OCI-LY3 (cell line): ENCODE data around the gene GRAMD1A.

Experiments used
- H2AFZ ChIP-seq: fragments of 200-600, 300-600 bp; shearing (Covaris generic); 2 replicates; pipeline ENCODE4 v1.6.0; 2014; ENCODE audit warnings: antibody characterized with exemption, low read depth, low read length
- H3K27ac ChIP-seq: fragments of 200-600, 300-600 bp; sonication (generic); 2 replicates; pipeline ENCODE4 v1.5.1; 2014; ENCODE audit warnings: mild to moderate bottlenecking, low read length, moderate library complexity, mixed read lengths
- H3K27me3 ChIP-seq: fragments of 200-600, 300-600 bp; sonication (generic); 2 replicates; pipeline ENCODE4 v1.6.1; 2014; ENCODE audit warnings: low read depth, low read length, mixed read lengths
- H3K36me3 ChIP-seq: fragments of 200-600, 300-600 bp; sonication (generic); replicated peaks from 2 replicates; pipeline ENCODE3; 2014; ENCODE audit warnings: low read depth, low read length, mixed read lengths
- H3K4me1 ChIP-seq: fragments of 300-600, 200-600 bp; sonication (generic); 2 replicates; pipeline ENCODE4 v1.6.1; 2014; ENCODE audit warnings: low read length, mixed read lengths
- H3K4me2 ChIP-seq: fragments of 200-600, 300-600 bp; sonication (generic); 2 replicates; pipeline ENCODE4 v1.6.1; 2014; ENCODE audit warnings: low read length, mixed read lengths
- H3K4me3 ChIP-seq: fragments of 300-600, 200-600 bp; sonication (generic); 2 replicates; pipeline ENCODE4 v1.5.1; 2014; ENCODE audit warnings: antibody characterized with exemption, mild to moderate bottlenecking, low read length, moderate library complexity
- H3K79me2 ChIP-seq: fragments of 300-600, 200-600 bp; shearing (Covaris generic); 2 replicates; pipeline ENCODE4 v1.6.1; 2014; ENCODE audit warnings: mild to moderate bottlenecking, low read length, mixed read lengths
- H3K9ac ChIP-seq: fragments of 300-600, 200-600 bp; shearing (Covaris generic); 2 replicates; pipeline ENCODE4 v1.6.0; 2014; ENCODE audit warnings: mild to moderate bottlenecking, low read length, moderate library complexity
- H3K9me3 ChIP-seq: fragments of 200-600, 300-600 bp; shearing (Covaris generic); 2 replicates; pipeline ENCODE4 v1.6.1; 2014; ENCODE audit warnings: low read length, mixed read lengths; ENCODE audit not compliant: insufficient read depth
- H4K20me1 ChIP-seq: fragments of 200-600, 300-600 bp; sonication (generic); 2 replicates; pipeline ENCODE4 v1.6.1; 2016; ENCODE audit warnings: low read length, mixed read lengths; ENCODE audit not compliant: insufficient read depth
- CTCF ChIP-seq: fragments of 200-600, 300-600 bp; sonication (generic); IDR thresholded peaks from 2 replicates; pipeline ENCODE4 v1.5.1; 2014; ENCODE audit warnings: antibody characterized with exemption, low read length, low read depth
- EZH2phosphoT487 ChIP-seq: fragments of 200-600 bp; shearing (Covaris generic); IDR thresholded peaks from 2 replicates; pipeline ENCODE4 v1.6.1; 2018; ENCODE audit warnings: antibody characterized with exemption, mixed run types, low read depth

GRAMD1A gene

GRCh38 chr19:35073941-35074340 lies 73.8 kb downstream of the GRAMD1A start:
- Histone ChIP-seq H3K9ac (no peak overlapping the region), H2AFZ (no peak overlapping the region), H3K27ac (no peak overlapping the region), H3K4me2 (no peak overlapping the region), H3K4me1 (peaks cover 8% of the 10 kb centered on the region), H3K36me3 (no peaks in the 10 kb centered on the region), H4K20me1 (no peaks in the 10 kb centered on the region), H3K9me3 (no peaks in the 10 kb centered on the region), H3K79me2 (no peaks in the 10 kb centered on the region), H3K27me3 (peaks cover 18% of the 10 kb centered on the region; the same call in 1 of the 2 replicates), H3K4me3 (no peak overlapping the region)
- no peak for TF ChIP-seq CTCF
- TF ChIP-seq EZH2phosphoT487, result no peak

GRCh38 chr19:35074426-35075201 lies 74.5 kb downstream of the GRAMD1A start:
- Histone ChIP-seq H3K36me3 (no peaks in the 10 kb centered on the region), H3K9me3 (no peaks in the 10 kb centered on the region), H3K79me2 (no peaks in the 10 kb centered on the region), H3K4me1 (peaks cover 2% of the 10 kb centered on the region), H3K27me3 (peaks cover 18% of the 10 kb centered on the region; the same call in 1 of the 2 replicates), H3K4me3 (no peak overlapping the region), H3K27ac (no peak overlapping the region), H3K4me2 (no peak overlapping the region), H3K9ac (no peak overlapping the region), H4K20me1 (no peaks in the 10 kb centered on the region), H2AFZ (no peak overlapping the region)
- TF ChIP-seq EZH2phosphoT487 (no peak), CTCF (no peak)

GRCh38 chr19:35075202-35076025 lies 75.3 kb downstream of the GRAMD1A start:
- TF ChIP-seq CTCF, result no peak
- TF ChIP-seq EZH2phosphoT487, result no peak
- H3K4me2 ChIP-seq, result no peak overlapping the region
- no peaks in the 10 kb centered on the region for H3K4me1 ChIP-seq
- H3K9me3 ChIP-seq, result no peaks in the 10 kb centered on the region
- no peak overlapping the region for H3K4me3 ChIP-seq
- no peak overlapping the region for H3K27ac ChIP-seq
- H4K20me1 ChIP-seq, result no peaks in the 10 kb centered on the region
- no peaks in the 10 kb centered on the region for H3K36me3 ChIP-seq
- H2AFZ ChIP-seq, result no peak overlapping the region
- no peak overlapping the region for H3K9ac ChIP-seq
- peaks cover 11% of the 10 kb centered on the region; the same call in 1 of the 2 replicates for H3K27me3 ChIP-seq
- no peaks in the 10 kb centered on the region for H3K79me2 ChIP-seq

GRCh38 chr19:35076026-35076370 lies 75.9 kb downstream of the GRAMD1A start:
- TF ChIP-seq CTCF (no peak), EZH2phosphoT487 (no peak)
- H3K4me3 ChIP-seq, result no peak overlapping the region
- H4K20me1 ChIP-seq, result no peaks in the 10 kb centered on the region
- no peak overlapping the region for H3K4me2 ChIP-seq
- 0 out of 2 replicates have a peak, but pooled peaks cover 8% of the 10 kb centered on the region for H3K27me3 ChIP-seq
- no peak overlapping the region for H2AFZ ChIP-seq
- H3K4me1 ChIP-seq, result no peaks in the 10 kb centered on the region
- H3K79me2 ChIP-seq, result no peaks in the 10 kb centered on the region
- no peaks in the 10 kb centered on the region for H3K9me3 ChIP-seq
- H3K36me3 ChIP-seq, result no peaks in the 10 kb centered on the region
- no peak overlapping the region for H3K9ac ChIP-seq
- no peak overlapping the region for H3K27ac ChIP-seq
